Right cardiac atrium (tissue), 5 donors: ENCODE results near the gene TAB2. TPM values are rescaled to one million over a fixed set of nuclear protein-coding genes. Genes with fewer than 3 reads are reported as not detected.
"Not testable (repeated sequence)": the region's sequence is repeated elsewhere in the genome, so short reads cannot be mapped to it uniquely, and the experiment has no call there.

ENCODE experiments used
- ATAC-seq, 2 donors: fragments of 200-7000 bp; cut with Tn5 transposase; one replicate each; pipeline versions ENCODE4 v1.8.0 to v1.9.1; 2020; ENCODE audit warnings: moderate library complexity in 2 of 2, mild to moderate bottlenecking in 1 of 2
- DNase-seq, 3 donors: peaks; one replicate each; pipeline ENCODE4 v3.0.0-alpha.2; 2020
- H3K27ac ChIP-seq: one replicate; pipeline ENCODE4 v1.5.1; 2013; ENCODE audit warnings: mild to moderate bottlenecking, low read length, control low read depth, moderate library complexity
- H3K27me3 ChIP-seq: one replicate; pipeline ENCODE4 v1.6.1; 2013; ENCODE audit not compliant: control insufficient read depth, insufficient read depth
- H3K4me1 ChIP-seq: one replicate; pipeline ENCODE4 v1.6.1; 2013; ENCODE audit warnings: low read length; ENCODE audit not compliant: control insufficient read depth, insufficient read depth
- H3K4me3 ChIP-seq: one replicate; pipeline ENCODE4 v1.5.1; 2013; ENCODE audit warnings: low read length, control low read depth
- H3K9me3 ChIP-seq: one replicate; pipeline ENCODE4 v1.6.1; 2013; ENCODE audit warnings: low read length; ENCODE audit not compliant: control insufficient read depth
- WGBS: extraction: QIAGEN DNeasy Blood & Tissue Kit; methylation state at CpG from one replicate; pipeline ENCODE4 v1.1.7; 2013; 5-methylcytosine and 5-hydroxymethylcytosine counted together
- intact Hi-C, 4 donors: fragments of 100-400 bp; cut with DNase I; formaldehyde crosslinking; loops; one replicate each; pipeline versions ENCODE4 v1.11.0 to v1.14.0; 2022 to 2023
- polyA plus RNA-seq: library from polyadenylated mRNA; stranded (reverse); fragments of 200-250 nt; gene quantifications from one replicate; pipeline ENCODE4 v1.2.3, GENCODE V29; 2013
- total RNA-seq, 4 donors: library from RNA; stranded (reverse); fragmentation: NEBNext Ultra II Directional; extraction: Animal tissue kit (Norgen Biotek cat#: 25700); gene quantifications; one replicate each; pipeline ENCODE4 v1.2.1, GENCODE V29; 2021
- donor health status: healthy with polysubstance abuse.
- donor health status: DM: no; HTN: yes; CAD: no.
- donor health status: DM: no; HTN: no; CAD: no.
- donor health status: DM: no; HTN: yes; CAD: no; lungs with severe emphysema.
- donor health status: DM: yes; HTN: yes; CAD: no.

Gene TAB2
- total and polyA plus RNA-seq, 5 donors, result 27.8 to 73.9 (median 65.6) TPM

GRCh38 chr6:149334201-149334600, 16.7 kb downstream of the TAB2 start:
- intact Hi-C loops, result no loop called here
- Histone ChIP-seq H3K4me3 (no peak overlapping the region), H3K27me3 (no peaks in the 10 kb centered on the region), H3K4me1 (peaks cover 5% of the 10 kb centered on the region), H3K9me3 (no peaks in the 10 kb centered on the region), H3K27ac (no peak overlapping the region)
- no peak for DNase-seq
- WGBS, result 53% methylated on average over 3 of the region's 3 CpGs
- no peak for ATAC-seq

DNA sequence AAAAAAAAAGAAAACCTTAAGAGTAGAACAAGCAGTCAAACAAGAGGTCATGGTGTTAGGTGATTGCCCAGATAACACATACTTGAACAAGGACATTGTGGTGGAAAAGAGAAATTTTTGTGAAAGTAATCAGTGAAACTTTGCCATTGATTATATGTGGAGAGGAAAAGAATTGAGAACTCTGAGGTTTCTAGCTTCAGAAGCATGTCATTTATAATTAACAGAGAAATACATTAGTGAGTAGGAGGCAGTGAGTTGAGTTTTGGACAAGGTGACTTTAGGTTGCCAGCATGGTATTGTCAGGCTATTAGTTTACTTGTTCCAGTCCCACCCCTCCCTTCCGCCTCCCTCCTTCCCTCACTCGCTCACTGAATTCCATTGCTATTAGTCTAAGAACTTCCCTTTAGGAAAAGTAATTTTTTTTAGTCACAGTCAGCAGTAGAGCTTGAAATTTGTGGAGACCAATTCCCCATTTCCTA, 17.2 kb downstream of the TAB2 start:
- WGBS, result 58% methylated on average over 2 of the region's 2 CpGs
- no peaks in the 10 kb centered on the region for H3K9me3 ChIP-seq
- H3K4me3 ChIP-seq, result no peak overlapping the region
- no peaks in the 10 kb centered on the region for H3K27me3 ChIP-seq
- ATAC-seq, result peak; percentile 30 to 65
- DNase-seq, result peak in 1 of 3 donors; percentile 50
- intact Hi-C loops, result no loop called here
- peaks cover 5% of the 10 kb centered on the region for H3K4me1 ChIP-seq
- H3K27ac ChIP-seq, result no peak overlapping the region

DNA sequence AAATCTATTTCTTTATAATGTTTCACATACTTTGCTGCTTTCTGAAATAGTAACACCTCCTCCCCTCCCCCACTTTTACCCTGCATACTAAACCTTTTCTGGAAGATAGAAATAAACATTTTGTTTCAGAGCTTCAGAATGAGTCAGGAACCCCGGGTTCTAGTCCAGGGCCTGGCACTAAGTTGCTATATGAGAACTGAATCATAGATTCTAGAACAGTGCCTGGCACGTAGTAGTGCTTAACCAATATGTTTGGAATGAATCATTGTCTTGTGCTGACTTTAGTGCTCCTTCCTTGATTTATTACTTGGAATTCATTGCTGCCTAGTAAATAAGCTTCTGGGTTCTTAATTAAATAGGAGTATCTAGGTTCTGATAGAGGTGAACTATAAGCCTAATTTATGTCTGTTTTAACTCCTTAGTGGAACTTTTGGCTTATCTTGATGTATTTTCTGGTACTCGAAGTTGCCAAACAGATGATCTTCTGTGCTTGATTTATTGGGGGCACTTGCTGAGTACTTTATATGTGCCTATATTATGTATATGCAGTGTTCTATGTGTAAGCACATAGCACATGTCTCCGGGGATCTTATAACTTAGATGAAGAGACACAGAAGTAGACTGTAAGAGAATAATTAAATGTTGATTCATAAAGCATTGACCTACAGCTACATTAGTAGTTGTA, 18.6 kb downstream of the TAB2 start:
- no peak overlapping the region for H3K27ac ChIP-seq
- ATAC-seq (peak in 1 of 2 donors; percentile 73), DNase-seq (peak in 1 of 3 donors; percentile 31)
- H3K4me3 ChIP-seq, result no peak overlapping the region
- 72% methylated on average over 4 of the region's 4 CpGs for WGBS
- H3K27me3 ChIP-seq, result no peaks in the 10 kb centered on the region
- peaks cover 5% of the 10 kb centered on the region for H3K4me1 ChIP-seq
- H3K9me3 ChIP-seq, result no peaks in the 10 kb centered on the region
- intact Hi-C loops, result no loop called here

- no peak overlapping the region for H3K27ac ChIP-seq
- no peak overlapping the region for H3K4me3 ChIP-seq
- DNase-seq (no peak), ATAC-seq (peak in 1 of 2 donors; percentile 56)
- intact Hi-C loops, result no loop called here
- H3K4me1 ChIP-seq, result peaks cover 5% of the 10 kb centered on the region
- H3K27me3 ChIP-seq, result no peaks in the 10 kb centered on the region
- H3K9me3 ChIP-seq, result no peaks in the 10 kb centered on the region
Measured at GRCh38 chr6:149336609-149336928, 19.1 kb downstream of the TAB2 start.

GRCh38 chr6:149337320-149337719, 19.8 kb downstream of the TAB2 start:
- Histone ChIP-seq H3K27me3 (no peaks in the 10 kb centered on the region), H3K9me3 (no peaks in the 10 kb centered on the region), H3K4me1 (peaks cover 3% of the 10 kb centered on the region), H3K4me3 (no peak overlapping the region), H3K27ac (no peak overlapping the region)
- DNase-seq (no peak), ATAC-seq (no peak)
- 54% methylated on average over 1 of the region's 1 CpG for WGBS
- intact Hi-C loops, result no loop called here

GRCh38 chr6:149340200-149340599, 22.7 kb downstream of the TAB2 start:
- no peak for ATAC-seq
- no peaks in the 10 kb centered on the region for H3K27me3 ChIP-seq
- intact Hi-C loops, result no loop called here
- no peak for DNase-seq
- no peaks in the 10 kb centered on the region for H3K9me3 ChIP-seq
- H3K4me1 ChIP-seq, result peaks cover 4% of the 10 kb centered on the region
- no peak overlapping the region for H3K27ac ChIP-seq
- H3K4me3 ChIP-seq, result no peak overlapping the region
- 79% methylated on average over 4 of the region's 4 CpGs for WGBS

DNA sequence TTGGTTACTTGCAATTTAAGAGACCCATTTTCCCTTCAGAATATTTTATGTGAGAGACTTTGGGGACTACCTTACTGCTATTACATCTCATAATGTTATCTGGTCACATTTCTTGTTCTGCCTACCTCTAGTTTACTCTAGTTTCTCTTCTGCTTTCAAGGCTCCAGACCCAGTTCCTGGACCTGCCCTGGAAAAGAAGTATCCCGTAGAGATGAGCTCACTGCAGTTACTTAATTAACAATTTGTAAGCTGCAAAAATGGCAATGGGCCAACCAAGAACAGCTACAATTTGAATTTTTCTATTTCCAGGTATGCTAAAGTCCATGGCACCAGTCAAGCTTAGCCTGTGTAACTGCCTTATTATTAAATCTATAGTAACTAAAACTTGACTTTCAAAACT, 25.0 kb downstream of the TAB2 start:
- WGBS, result 40% methylated on average over 1 of the region's 1 CpG

DNA sequence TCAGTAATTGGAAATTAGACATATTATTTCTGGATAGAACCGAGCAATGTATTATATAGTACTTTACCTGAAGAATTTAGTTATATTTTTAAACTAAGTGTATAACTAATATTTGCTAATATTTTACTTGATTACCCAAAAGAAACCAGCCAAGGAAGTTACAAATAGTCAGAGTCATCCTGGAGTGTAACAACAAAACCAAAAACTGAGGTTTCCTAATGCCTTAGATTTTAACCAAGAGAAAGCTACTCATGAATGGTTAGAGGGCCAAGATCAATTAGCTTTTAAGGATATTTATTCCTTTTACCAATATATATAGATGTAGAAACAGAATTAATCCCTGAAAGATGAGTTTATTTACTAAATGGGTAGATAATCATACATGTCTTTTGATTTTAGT, 26.0 kb downstream of the TAB2 start:
- H3K27ac ChIP-seq, result no peak overlapping the region
- no peak overlapping the region for H3K4me3 ChIP-seq
- 95% methylated on average over 1 of the region's 1 CpG for WGBS
- H3K4me1 ChIP-seq, result peaks cover 1% of the 10 kb centered on the region
- ATAC-seq (no peak), DNase-seq (no peak)
- H3K9me3 ChIP-seq, result no peaks in the 10 kb centered on the region
- H3K27me3 ChIP-seq, result no peaks in the 10 kb centered on the region
- intact Hi-C loops, result no loop called here

More for the DNA sequence above, 25.0 kb downstream of the TAB2 start:
- ATAC-seq (no peak), DNase-seq (no peak)
- Histone ChIP-seq H3K27me3 (no peaks in the 10 kb centered on the region), H3K27ac (no peak overlapping the region), H3K4me1 (peaks cover 1% of the 10 kb centered on the region), H3K4me3 (no peak overlapping the region), H3K9me3 (no peaks in the 10 kb centered on the region)
- intact Hi-C loops, result no loop called here

- no peak for ATAC-seq
- intact Hi-C loops, result no loop called here
- Histone ChIP-seq H3K27me3 (no peaks in the 10 kb centered on the region), H3K4me3 (no peak overlapping the region), H3K27ac (no peak overlapping the region), H3K4me1 (peaks cover 1% of the 10 kb centered on the region), H3K9me3 (no peaks in the 10 kb centered on the region)
- DNase-seq, result no peak
- WGBS, result 75% methylated on average over 3 of the region's 3 CpGs
Measured at GRCh38 chr6:149346078-149346477, 28.6 kb downstream of the TAB2 start.

DNA sequence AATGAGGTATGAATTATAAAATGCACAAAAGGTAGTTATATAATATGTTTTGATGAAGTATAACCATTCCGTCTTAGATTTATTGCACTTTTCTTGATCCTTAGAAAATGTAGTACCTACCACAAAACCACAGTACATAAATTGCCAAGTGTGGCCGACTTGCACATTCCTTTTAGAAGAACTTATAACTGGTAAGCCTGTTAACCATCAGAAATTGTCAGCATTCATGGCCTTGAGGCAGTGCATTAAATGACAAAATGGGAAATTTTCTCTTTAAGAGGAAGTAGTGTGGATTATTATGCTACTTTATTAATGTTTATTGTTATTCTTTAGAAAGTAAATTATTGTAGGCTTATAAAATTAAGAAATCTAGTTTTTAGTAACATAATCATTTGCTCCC, 29.6 kb downstream of the TAB2 start:
- DNase-seq (no peak), ATAC-seq (no peak)
- Histone ChIP-seq H3K27me3 (no peaks in the 10 kb centered on the region), H3K27ac (no peak overlapping the region), H3K4me1 (peaks cover 1% of the 10 kb centered on the region), H3K4me3 (no peak overlapping the region), H3K9me3 (no peaks in the 10 kb centered on the region)
- 73% methylated on average over 2 of the region's 2 CpGs for WGBS
- intact Hi-C loops, result no loop called here

DNA sequence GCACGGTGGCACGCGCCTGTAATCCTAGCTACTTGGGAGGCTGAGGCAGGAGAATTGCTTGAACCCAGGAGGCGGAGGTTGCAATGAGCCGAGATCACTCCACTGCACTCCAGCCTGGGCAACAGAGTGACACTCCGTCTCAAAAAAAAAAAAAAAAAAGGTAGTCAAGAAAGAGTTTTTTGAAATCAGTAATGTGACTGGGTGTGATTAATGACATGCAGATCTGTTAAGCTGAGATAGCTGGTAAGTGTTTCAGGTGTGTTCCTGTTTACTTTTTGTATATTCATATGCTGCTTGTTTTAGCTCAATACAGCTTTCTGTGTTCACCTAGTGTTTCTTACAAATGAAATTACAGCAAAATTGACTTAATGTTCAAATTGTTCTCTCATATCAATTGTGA, 31.8 kb downstream of the TAB2 start:
- WGBS, result 99% methylated on average over 6 of the region's 6 CpGs
- H3K4me1 ChIP-seq, H3K27me3 ChIP-seq, H3K4me3 ChIP-seq, ATAC-seq, intact Hi-C loops, DNase-seq, H3K27ac ChIP-seq, H3K9me3 ChIP-seq: not testable (repeated sequence)

DNA sequence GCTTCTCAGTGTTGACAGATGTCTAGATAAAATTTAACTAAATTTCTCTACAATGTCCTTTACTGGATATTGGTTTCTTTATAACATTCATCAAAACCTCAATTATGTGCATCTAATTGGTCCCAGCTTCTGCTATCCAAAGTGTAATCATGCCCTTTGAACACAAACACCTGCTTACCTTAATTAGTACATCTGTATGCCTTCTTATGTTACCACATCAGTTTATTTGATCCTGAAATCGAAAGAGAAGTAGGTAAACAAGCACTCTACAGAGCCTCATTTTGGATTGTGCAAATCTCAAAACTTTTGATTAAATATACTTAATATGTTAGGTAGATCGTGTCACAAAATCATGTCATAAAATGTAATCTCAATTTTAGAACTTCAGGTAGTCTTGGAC, 36.5 kb downstream of the TAB2 start:
- no peaks in the 10 kb centered on the region for H3K27me3 ChIP-seq
- ATAC-seq (no peak), DNase-seq (no peak)
- no peak overlapping the region for H3K27ac ChIP-seq
- H3K4me1 ChIP-seq, result no peaks in the 10 kb centered on the region
- H3K4me3 ChIP-seq, result no peak overlapping the region
- intact Hi-C loops, result no loop called here
- 96% methylated on average over 2 of the region's 2 CpGs for WGBS
- H3K9me3 ChIP-seq, result no peaks in the 10 kb centered on the region
